Tibial artery (tissue), 4 donors: Measurements from ENCODE around the gene GNAI3.

Experiments used
- DNase-seq, 2 donors: peaks; one replicate each; pipeline ENCODE4 v3.0.0-alpha.2; 2019
- H3K27ac ChIP-seq, 2 donors: fragments of 200-600 bp; sonication (generic) in 1 of 2; 1 replicate in 1 of 2; 2 replicates in 1 of 2; pipeline ENCODE4 v1.5.1; 2018 to 2019; ENCODE audit warnings: mild to moderate bottlenecking in 1 of 2
- H3K27me3 ChIP-seq, 2 donors: fragments of 200-600 bp; sonication (generic) in 1 of 2; one replicate each; pipeline versions ENCODE4 v1.5.1 to v1.6.0; 2016 to 2019
- H3K36me3 ChIP-seq, 3 donors: fragments of 200-600 bp; sonication (generic) in 2 of 3; one replicate each; pipeline ENCODE4 v1.5.1; 2016 to 2019; ENCODE audit warnings: mild to moderate bottlenecking in 2 of 3
- H3K4me1 ChIP-seq, 4 donors: fragments of 200-600 bp; sonication (generic) in 2 of 4; 1 replicate in 3 of 4; 2 replicates in 1 of 4; pipeline ENCODE4 v1.5.1; 2016 to 2019
- H3K4me3 ChIP-seq, 2 donors: fragments of 200-600 bp; sonication (generic) in 1 of 2; 1 replicate in 1 of 2; 2 replicates in 1 of 2; pipeline ENCODE4 v1.5.1; 2018 to 2019; ENCODE audit warnings: mild to moderate bottlenecking in 2 of 2
- H3K9me3 ChIP-seq, 3 donors: fragments of 200-600 bp; sonication (generic) in 1 of 3; one replicate each; pipeline ENCODE4 v1.5.1; 2016 to 2019
- intact Hi-C: fragments of 100-400 bp; cut with DNase I; formaldehyde crosslinking; loops from one replicate; pipeline ENCODE4 v1.15.0; 2023; ENCODE audit warnings: low total_unique reads
- TF ChIP-seq, protein P1 (sequence below), 2 experiments: fragments of 200-600 bp in 1 of 2; fragments of 450-650 bp in 1 of 2; IDR thresholded peaks; one replicate each; pipeline ENCODE4 v1.5.1; 2017 to 2019; ENCODE audit warnings: antibody characterized with exemption in 2 of 2, mild to moderate bottlenecking in 1 of 2, moderate library complexity in 1 of 2

The GNAI3 gene

DNA sequence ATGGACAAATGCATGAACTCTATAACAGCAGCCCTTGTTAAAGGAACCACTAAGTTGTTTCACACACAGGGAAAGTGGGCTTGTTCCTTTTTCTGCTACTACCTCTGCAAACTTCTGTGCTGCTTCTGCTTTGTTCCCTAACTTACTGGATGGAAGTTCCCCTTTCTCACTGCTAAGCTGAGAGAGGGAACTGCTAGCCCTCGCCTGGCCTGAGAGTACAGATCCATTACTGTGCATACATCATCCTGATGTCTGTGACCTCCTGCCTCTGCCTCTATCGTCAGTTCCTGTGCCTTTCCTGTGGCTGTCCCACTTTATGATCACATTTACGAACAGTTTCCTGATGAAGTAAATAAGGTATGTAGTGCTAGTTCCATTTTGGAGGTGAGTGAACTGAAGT is 67.5 kb downstream of the GNAI3 start:
- TF ChIP-seq, protein P1, sequence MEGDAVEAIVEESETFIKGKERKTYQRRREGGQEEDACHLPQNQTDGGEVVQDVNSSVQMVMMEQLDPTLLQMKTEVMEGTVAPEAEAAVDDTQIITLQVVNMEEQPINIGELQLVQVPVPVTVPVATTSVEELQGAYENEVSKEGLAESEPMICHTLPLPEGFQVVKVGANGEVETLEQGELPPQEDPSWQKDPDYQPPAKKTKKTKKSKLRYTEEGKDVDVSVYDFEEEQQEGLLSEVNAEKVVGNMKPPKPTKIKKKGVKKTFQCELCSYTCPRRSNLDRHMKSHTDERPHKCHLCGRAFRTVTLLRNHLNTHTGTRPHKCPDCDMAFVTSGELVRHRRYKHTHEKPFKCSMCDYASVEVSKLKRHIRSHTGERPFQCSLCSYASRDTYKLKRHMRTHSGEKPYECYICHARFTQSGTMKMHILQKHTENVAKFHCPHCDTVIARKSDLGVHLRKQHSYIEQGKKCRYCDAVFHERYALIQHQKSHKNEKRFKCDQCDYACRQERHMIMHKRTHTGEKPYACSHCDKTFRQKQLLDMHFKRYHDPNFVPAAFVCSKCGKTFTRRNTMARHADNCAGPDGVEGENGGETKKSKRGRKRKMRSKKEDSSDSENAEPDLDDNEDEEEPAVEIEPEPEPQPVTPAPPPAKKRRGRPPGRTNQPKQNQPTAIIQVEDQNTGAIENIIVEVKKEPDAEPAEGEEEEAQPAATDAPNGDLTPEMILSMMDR (IDR thresholded peaks at IDR 0.05), result no peak
- intact Hi-C loops, result loop anchor here (2.0 kb wide), 1 partner anchor 73 kb away; no protein-coding TSS in a partner anchor
- Histone ChIP-seq H3K27me3 (no peaks in the 10 kb centered on the region), H3K27ac (no peak overlapping the region), H3K4me3 (no peak overlapping the region), H3K9me3 (no peaks in the 10 kb centered on the region), H3K4me1 (peaks cover 0 to 16% (median 8%) of the 10 kb centered on the region in 4 donors), H3K36me3 (no peaks in the 10 kb centered on the region)
- no peak for DNase-seq

DNA sequence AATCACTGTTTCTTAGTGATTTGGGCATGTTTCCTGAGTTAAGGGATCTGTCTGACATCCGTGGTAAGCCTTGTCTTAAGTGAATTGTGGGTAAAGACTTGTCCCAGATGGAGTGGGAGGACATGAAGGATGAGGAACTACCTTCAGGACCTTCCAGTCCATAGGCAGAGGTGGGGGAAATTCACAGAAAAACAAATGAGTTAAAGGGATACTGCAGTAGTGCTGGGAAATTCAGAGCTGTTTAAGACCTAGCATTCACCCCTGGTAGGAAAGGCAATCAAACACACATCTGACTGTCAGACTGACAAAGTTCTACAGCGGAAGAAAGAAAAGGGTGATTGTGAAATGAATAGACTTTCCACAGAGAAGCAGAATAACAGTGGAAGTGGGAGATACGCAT is 68.0 kb downstream of the GNAI3 start:
- Histone ChIP-seq H3K36me3 (no peaks in the 10 kb centered on the region), H3K4me3 (no peak overlapping the region), H3K4me1 (peaks cover 0 to 21% (median 13%) of the 10 kb centered on the region in 4 donors), H3K27me3 (no peaks in the 10 kb centered on the region), H3K9me3 (no peaks in the 10 kb centered on the region), H3K27ac (no peak overlapping the region)
- no peak for DNase-seq
- TF ChIP-seq, protein P1 (IDR thresholded peaks at IDR 0.05), result no peak
- intact Hi-C loops, result loop anchor here (2.0 kb wide), 1 partner anchor 74 kb away; no protein-coding TSS in a partner anchor

DNA sequence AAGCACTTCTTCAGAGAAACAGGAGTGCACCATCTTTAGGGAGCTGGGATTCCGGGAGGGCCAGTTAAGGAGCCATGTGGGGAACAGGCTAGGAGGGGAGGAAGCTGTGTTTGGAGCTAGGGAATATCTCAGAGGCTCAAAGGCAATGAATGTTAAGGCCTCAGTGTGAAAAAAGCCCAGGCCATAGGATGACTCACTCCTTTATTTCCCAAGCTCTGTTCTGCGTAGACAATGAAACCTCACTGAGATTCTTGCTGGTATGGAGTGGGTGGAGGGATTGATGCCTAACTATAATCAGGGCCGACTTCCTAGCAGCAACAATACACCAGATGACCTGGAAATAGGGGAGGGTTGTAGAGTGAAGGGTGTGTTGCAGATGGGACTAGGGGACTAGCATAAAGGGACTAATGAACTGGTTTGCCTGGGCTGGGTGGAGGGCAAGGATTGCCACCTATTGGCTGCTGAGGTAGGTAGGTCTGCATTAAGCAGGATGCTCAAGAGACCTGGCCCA is 68.9 kb downstream of the GNAI3 start:
- no peaks in the 10 kb centered on the region for H3K36me3 ChIP-seq
- H3K27ac ChIP-seq, result no peak overlapping the region
- H3K9me3 ChIP-seq, result no peaks in the 10 kb centered on the region
- H3K4me3 ChIP-seq, result no peak overlapping the region
- H3K4me1 ChIP-seq, result peaks cover 0 to 30% (median 20%) of the 10 kb centered on the region in 4 donors
- TF ChIP-seq, protein P1 (IDR thresholded peaks at IDR 0.05), result no peak
- no peaks in the 10 kb centered on the region for H3K27me3 ChIP-seq
- peak in 1 of 2 donors; percentile 21 for DNase-seq
- intact Hi-C loops, result loop anchor here (2.0 kb wide), 1 partner anchor 75 kb away; no protein-coding TSS in a partner anchor

- Histone ChIP-seq H3K36me3 (no peaks in the 10 kb centered on the region), H3K9me3 (no peaks in the 10 kb centered on the region), H3K4me3 (peak overlapping the region; percentile 68 to 73), H3K4me1 (peaks cover 0 to 46% (median 32%) of the 10 kb centered on the region in 4 donors), H3K27ac (peak overlapping the region; percentile 80 to 91), H3K27me3 (no peaks in the 10 kb centered on the region)
- intact Hi-C loops, result no loop called here
- TF ChIP-seq, protein P1 (IDR thresholded peaks at IDR 0.05), result no peak
- no peak for DNase-seq
Observed at GRCh38 chr1:109618661-109619575, 70.5 kb downstream of the GNAI3 start.

DNA sequence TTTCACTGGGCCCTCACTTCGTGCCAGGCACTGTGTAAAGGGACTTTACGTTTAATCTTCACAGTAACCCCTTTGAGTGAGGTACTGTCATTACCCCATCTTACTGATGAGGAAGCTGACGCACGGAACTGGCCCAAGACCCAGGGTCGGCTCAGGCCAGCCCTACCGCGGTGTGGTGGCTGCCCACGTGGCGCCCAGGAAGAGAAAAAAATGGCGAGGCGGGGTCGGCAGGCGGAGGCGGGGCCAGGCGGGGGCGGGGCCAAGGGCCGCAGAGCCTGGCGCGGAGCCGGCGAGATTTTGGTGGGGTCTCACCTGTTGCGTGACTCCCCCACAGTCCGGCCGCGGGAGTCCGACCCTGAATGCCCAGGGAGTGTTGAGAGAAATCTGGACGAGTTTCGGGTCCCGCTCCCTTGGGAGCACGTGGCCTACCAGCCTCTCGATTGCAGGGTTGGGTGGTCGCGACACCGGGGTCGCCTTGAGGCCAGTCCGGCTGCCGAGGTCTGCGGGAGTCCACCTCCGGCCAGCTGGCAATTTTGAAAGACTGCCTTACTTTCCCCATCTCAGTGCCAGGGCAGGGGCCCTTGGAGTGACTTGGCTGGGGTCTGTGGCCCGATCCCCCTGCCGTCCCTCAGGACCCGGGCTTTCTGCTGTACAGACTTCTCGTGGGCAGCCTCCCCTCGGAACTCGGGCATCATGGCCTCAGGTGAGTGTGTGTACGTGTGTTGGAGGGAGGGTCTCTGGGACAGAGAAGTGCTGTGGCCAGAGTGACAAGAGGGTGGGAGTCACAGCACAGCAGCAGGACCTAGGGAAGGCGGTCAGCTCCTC is 71.4 kb downstream of the GNAI3 start, which contains the start of the genes AMPD2 and GNAT2:
Gene AMPD2, plus strand, starts transcription at position 262 of the 825 bp plus-strand sequence. CDS start 1,339 bp downstream, outside the sequence.
Gene GNAT2, minus strand, starts transcription at position 41 of the 825 bp plus-strand sequence. CDS start 6,746 bp downstream, outside the sequence.
- Histone ChIP-seq H3K9me3 (no peaks in the 10 kb centered on the region), H3K36me3 (no peaks in the 10 kb centered on the region), H3K27me3 (no peaks in the 10 kb centered on the region), H3K27ac (peak within 1 kb of the TSS; percentile 80 to 91), H3K4me3 (peak within 1 kb of the TSS; percentile 68 to 73), H3K4me1 (peaks cover 0 to 55% (median 38%) of the 10 kb centered on the region in 4 donors)
- intact Hi-C loops, result no loop called here
- DNase-seq, result peak; percentile 85 to 90
- TF ChIP-seq, protein P1 (IDR thresholded peaks at IDR 0.05), result no peak
